Measurements from ENCODE around the gene RPP40. TPM values are rescaled to one million over a fixed set of nuclear protein-coding genes. Genes with fewer than 3 reads are reported as not detected.
A peak's percentile ranks its signal among the peaks of the same experiment; 100 is the strongest.

Gene RPP40
- total RNA-seq, 2 donors from 2014 or later: 2.1 TPM

- Mint-ChIP-seq H3K27me3 (no peaks in the 10 kb centered on the region), H3K4me1 (no peaks in the 10 kb centered on the region), H3K36me3 (ENCODE audit: low read depth) (peaks cover 5% of the 10 kb centered on the region), H3K4me3 (peak overlapping the region; percentile 7), H3K27ac (no peak overlapping the region)
- no peak for ATAC-seq
- DNase-seq: no peak
- no peaks in the 10 kb centered on the region for H3K9me3 ChIP-seq (ENCODE audit: control insufficient read depth, low read length, poor library complexity, severe bottlenecking)
Observed at GRCh38 chr6:4957521-4958231, 46.2 kb downstream of the RPP40 start.

GRCh38 chr6:4956625-4957024 lies 47.2 kb downstream of the RPP40 start:
- H3K27ac Mint-ChIP-seq: no peak overlapping the region
- no peaks in the 10 kb centered on the region for H3K9me3 ChIP-seq (ENCODE audit: control insufficient read depth, low read length, poor library complexity, severe bottlenecking)
- no peak overlapping the region for H3K4me3 Mint-ChIP-seq
- ATAC-seq (no peak), DNase-seq (no peak)
- H3K27me3 Mint-ChIP-seq: no peaks in the 10 kb centered on the region
- H3K4me1 Mint-ChIP-seq: no peaks in the 10 kb centered on the region
- H3K36me3 Mint-ChIP-seq (ENCODE audit: low read depth): peaks cover 7% of the 10 kb centered on the region

DNA sequence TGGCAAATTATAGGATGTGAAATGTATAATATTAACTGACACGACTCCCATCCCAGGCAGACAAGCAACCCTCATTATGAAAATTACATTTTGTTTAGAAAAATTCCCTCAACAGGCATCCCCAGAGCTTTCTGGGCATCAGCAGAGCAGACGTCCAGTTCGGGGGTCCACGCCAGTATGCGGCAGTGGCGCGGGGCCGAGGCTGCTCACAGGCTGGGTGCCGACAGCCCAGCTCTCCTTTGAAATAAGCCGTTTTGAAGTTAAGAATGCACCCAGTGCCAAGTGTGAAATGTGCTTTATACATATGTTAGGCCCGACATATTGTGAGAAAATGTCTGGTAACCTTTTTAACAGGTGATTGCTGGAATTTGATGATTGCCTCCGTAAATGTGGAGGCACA lies 50.4 kb downstream of the RPP40 start:
- no peak for DNase-seq
- ATAC-seq: no peak
- Mint-ChIP-seq H3K36me3 (ENCODE audit: low read depth) (peaks cover 9% of the 10 kb centered on the region), H3K4me3 (no peak overlapping the region), H3K4me1 (no peaks in the 10 kb centered on the region), H3K27ac (no peak overlapping the region), H3K27me3 (no peaks in the 10 kb centered on the region)
- no peaks in the 10 kb centered on the region for H3K9me3 ChIP-seq (ENCODE audit: control insufficient read depth, low read length, poor library complexity, severe bottlenecking)

- H3K9me3 ChIP-seq (ENCODE audit: control insufficient read depth, low read length, poor library complexity, severe bottlenecking): no peaks in the 10 kb centered on the region
- DNase-seq (no peak), ATAC-seq (no peak)
- Mint-ChIP-seq H3K4me3 (no peak overlapping the region), H3K4me1 (no peaks in the 10 kb centered on the region), H3K36me3 (ENCODE audit: low read depth) (peaks cover 9% of the 10 kb centered on the region), H3K27me3 (no peaks in the 10 kb centered on the region), H3K27ac (no peak overlapping the region)
Observed at GRCh38 chr6:4950836-4951533, 52.9 kb downstream of the RPP40 start.

GRCh38 chr6:4950076-4950475 lies 53.8 kb downstream of the RPP40 start:
- Mint-ChIP-seq H3K4me1 (no peaks in the 10 kb centered on the region), H3K4me3 (no peak overlapping the region), H3K36me3 (ENCODE audit: low read depth) (peaks cover 9% of the 10 kb centered on the region), H3K27ac (no peak overlapping the region), H3K27me3 (no peaks in the 10 kb centered on the region)
- H3K9me3 ChIP-seq (ENCODE audit: control insufficient read depth, low read length, poor library complexity, severe bottlenecking): no peaks in the 10 kb centered on the region
- DNase-seq (no peak), ATAC-seq (no peak)

GRCh38 chr6:4948781-4949450 lies 54.9 kb downstream of the RPP40 start:
- Mint-ChIP-seq H3K36me3 (ENCODE audit: low read depth) (peaks cover 10% of the 10 kb centered on the region), H3K27me3 (no peaks in the 10 kb centered on the region), H3K4me1 (no peaks in the 10 kb centered on the region), H3K27ac (no peak overlapping the region), H3K4me3 (no peak overlapping the region)
- DNase-seq: no peak
- no peaks in the 10 kb centered on the region for H3K9me3 ChIP-seq (ENCODE audit: control insufficient read depth, low read length, poor library complexity, severe bottlenecking)
- no peak for ATAC-seq

GRCh38 chr6:4947716-4948115 lies 56.1 kb downstream of the RPP40 start:
- H3K27ac Mint-ChIP-seq: no peak overlapping the region
- H3K36me3 Mint-ChIP-seq (ENCODE audit: low read depth): peaks cover 8% of the 10 kb centered on the region
- ATAC-seq: no peak

GRCh38 chr6:4946521-4946920 lies 57.3 kb downstream of the RPP40 start:
- H3K27me3 Mint-ChIP-seq: no peaks in the 10 kb centered on the region
- ATAC-seq: no peak
- H3K36me3 Mint-ChIP-seq (ENCODE audit: low read depth): peaks cover 6% of the 10 kb centered on the region
- H3K4me3 Mint-ChIP-seq: no peak overlapping the region
- DNase-seq: no peak
- peaks cover 11% of the 10 kb centered on the region for H3K4me1 Mint-ChIP-seq
- H3K9me3 ChIP-seq (ENCODE audit: control insufficient read depth, low read length, poor library complexity, severe bottlenecking): no peaks in the 10 kb centered on the region
- H3K27ac Mint-ChIP-seq: no peak overlapping the region

More at GRCh38 chr6:4947716-4948115, 56.1 kb downstream of the RPP40 start:
- H3K4me3 Mint-ChIP-seq: no peak overlapping the region
- no peaks in the 10 kb centered on the region for H3K9me3 ChIP-seq (ENCODE audit: control insufficient read depth, low read length, poor library complexity, severe bottlenecking)
- no peak for DNase-seq
- peaks cover 5% of the 10 kb centered on the region for H3K4me1 Mint-ChIP-seq
- no peaks in the 10 kb centered on the region for H3K27me3 Mint-ChIP-seq

Other genes with a start within 250 kb of the RPP40 start
- 10 to 100 TPM; 21.2 to 31.5 TPM for gene CDYL, start 227.6 kb downstream of the RPP40 start, total RNA-seq
- not detected for gene PPP1R3G, start 81.3 kb upstream of the RPP40 start, total RNA-seq